GM23248 (cell line): ENCODE measurements around the gene NRP2. TPM values are rescaled to one million over a fixed set of nuclear protein-coding genes. Genes with fewer than 3 reads are reported as not detected.

Experiments used
- DNase-seq: peaks from one replicate; pipeline ENCODE4 v3.0.0-alpha.2; 2015
- H2AFZ ChIP-seq: fragments of 200-600 bp; sonication (generic); 2 replicates; pipeline ENCODE4 v1.6.1; 2016; ENCODE audit warnings: antibody characterized with exemption
- H3F3A ChIP-seq: fragments of 200-600 bp; sonication (generic); 2 replicates; pipeline ENCODE4 v1.6.1; 2016; ENCODE audit warnings: mild to moderate bottlenecking, antibody characterized with exemption, mixed run types; ENCODE audit not compliant: insufficient read depth
- H3K27ac ChIP-seq: fragments of 200-600 bp; sonication (generic); 2 replicates; pipeline ENCODE4 v1.5.1; 2016; ENCODE audit warnings: mild to moderate bottlenecking
- H3K27me3 ChIP-seq: fragments of 200-600 bp; sonication (generic); replicated peaks from 2 replicates; pipeline ENCODE4 v1.6.1; 2016; ENCODE audit warnings: mild to moderate bottlenecking; ENCODE audit not compliant: insufficient read depth
- H3K36me3 ChIP-seq: fragments of 200-600 bp; sonication (generic); 2 replicates; pipeline ENCODE4 v1.6.1; 2016; ENCODE audit warnings: low read depth, mild to moderate bottlenecking
- H3K4me1 ChIP-seq: fragments of 200-600 bp; sonication (generic); 2 replicates; pipeline ENCODE4 v1.6.1; 2016; ENCODE audit warnings: mild to moderate bottlenecking; ENCODE audit not compliant: insufficient read depth
- H3K4me2 ChIP-seq: fragments of 200-600 bp; sonication (generic); one replicate; pipeline ENCODE4 v1.6.1; 2016; ENCODE audit warnings: mild to moderate bottlenecking; ENCODE audit not compliant: unreplicated experiment
- H3K4me3 ChIP-seq: fragments of 200-600 bp; sonication (generic); 2 replicates; pipeline ENCODE4 v1.5.1; 2016; ENCODE audit warnings: mild to moderate bottlenecking
- H3K79me2 ChIP-seq: fragments of 200-600 bp; sonication (generic); 2 replicates; pipeline ENCODE4 v1.6.1; 2016; ENCODE audit warnings: mild to moderate bottlenecking; ENCODE audit not compliant: insufficient read depth
- H3K9ac ChIP-seq: fragments of 200-600 bp; sonication (generic); 2 replicates; pipeline ENCODE4 v1.6.1; 2016; ENCODE audit warnings: mild to moderate bottlenecking
- H3K9me2 ChIP-seq: fragments of 200-600 bp; sonication (generic); 2 replicates; pipeline ENCODE4 v1.6.1; 2016; ENCODE audit warnings: mixed run types, mild to moderate bottlenecking, moderate library complexity; ENCODE audit not compliant: insufficient read depth
- H3K9me3 ChIP-seq: fragments of 200-600 bp; sonication (generic); one replicate; pipeline ENCODE4 v1.6.1; 2017; ENCODE audit warnings: low read depth
- H4K20me1 ChIP-seq: fragments of 200-600 bp; sonication (generic); 2 replicates; pipeline ENCODE4 v1.6.0; 2016; ENCODE audit not compliant: insufficient read depth
- EZH2 ChIP-seq: fragments of 200-600 bp; sonication (generic); IDR thresholded peaks from 2 replicates; pipeline ENCODE4 v1.6.1; 2018; ENCODE audit warnings: antibody characterized with exemption, mild to moderate bottlenecking; ENCODE audit not compliant: insufficient read depth, poor library complexity, severe bottlenecking
- EZH2phosphoT487 ChIP-seq: fragments of 200-600 bp; sonication (generic); IDR thresholded peaks from 2 replicates; pipeline ENCODE4 v1.6.1; 2018; ENCODE audit warnings: antibody characterized with exemption, moderate library complexity, mild to moderate bottlenecking, low read depth; ENCODE audit not compliant: insufficient read depth
- WGBS, 2 experiments: methylation state at CpG; one replicate each; pipeline ENCODE4 v1.1.6; 2015 to 2017; ENCODE audit warnings: low lambda C conversion rate in 2 of 2, low coverage in 1 of 2; ENCODE audit errors: missing lambda C conversion rate in 2 of 2; 5-methylcytosine and 5-hydroxymethylcytosine counted together
- in situ Hi-C: fragments of 300-500 bp; cut with MboI; formaldehyde crosslinking; loops from 2 replicates; pipeline ENCODE4 v1.15.0; 2020
- polyA plus RNA-seq: library from polyadenylated mRNA; unstranded; fragments of >200 nt; fragmentation: Nextera tagmentation; extraction: Ambion mirVana; gene quantifications from 2 replicates; pipeline ENCODE4 v1.2.1, GENCODE V29; 2016
- total RNA-seq: library from RNA; depleted of rRNA; stranded (reverse); fragments of >200 nt; shearing (Covaris generic); gene quantifications from 2 replicates; pipeline ENCODE4 v1.2.3, GENCODE V29; 2014

Gene NRP2
- total and polyA plus RNA-seq, 2 experiments from 2014 or later: 6.9 to 9.0 TPM

GRCh38 chr2:205780645-205781044, 98.3 kb downstream of the NRP2 start:
- Histone ChIP-seq H2AFZ (no peak overlapping the region), H3K9ac (no peak overlapping the region), H3K4me3 (no peak overlapping the region), H3K9me3 (no peaks in the 10 kb centered on the region), H3K27me3 (no peaks in the 10 kb centered on the region), H3K79me2 (no peaks in the 10 kb centered on the region), H3F3A (no peaks in the 10 kb centered on the region), H3K27ac (no peak overlapping the region), H3K4me1 (0 out of 2 replicates have a peak, but pooled peaks cover 5% of the 10 kb centered on the region), H4K20me1 (no peaks in the 10 kb centered on the region), H3K36me3 (no peaks in the 10 kb centered on the region), H3K9me2 (no peaks in the 10 kb centered on the region), H3K4me2 (no peak overlapping the region)
- WGBS, 2 experiments: 74 to 90% methylated on average over 2 of the region's 2 CpGs
- in situ Hi-C loops: no loop called here
- TF ChIP-seq EZH2phosphoT487 (no peak), EZH2 (no peak)
- no peak for DNase-seq

- Histone ChIP-seq H3F3A (no peaks in the 10 kb centered on the region), H3K36me3 (no peaks in the 10 kb centered on the region), H3K9me2 (no peaks in the 10 kb centered on the region), H3K9me3 (no peaks in the 10 kb centered on the region), H3K4me3 (no peak overlapping the region), H3K27me3 (no peaks in the 10 kb centered on the region), H3K79me2 (no peaks in the 10 kb centered on the region), H2AFZ (no peak overlapping the region), H3K27ac (no peak overlapping the region), H3K9ac (no peak overlapping the region), H4K20me1 (no peaks in the 10 kb centered on the region), H3K4me1 (0 out of 2 replicates have a peak, but pooled peaks cover 8% of the 10 kb centered on the region), H3K4me2 (no peak overlapping the region)
- no peak for DNase-seq
- TF ChIP-seq EZH2phosphoT487: no peak
- TF ChIP-seq EZH2: no peak
- 82 to 91% methylated on average over 5 of the region's 5 CpGs for WGBS, 2 experiments
- in situ Hi-C loops: no loop called here
Measured at GRCh38 chr2:205781244-205781931, 99.1 kb downstream of the NRP2 start.

- in situ Hi-C loops: no loop called here
- H3K9ac ChIP-seq: no peak overlapping the region
Measured at GRCh38 chr2:205782941-205783340, 100.6 kb downstream of the NRP2 start.

GRCh38 chr2:205783872-205784499, 101.7 kb downstream of the NRP2 start:
- H3K9me3 ChIP-seq: no peaks in the 10 kb centered on the region
- no peak overlapping the region for H2AFZ ChIP-seq
- no peak overlapping the region for H3K27ac ChIP-seq
- H4K20me1 ChIP-seq: no peaks in the 10 kb centered on the region
- WGBS, 2 experiments: 85 to 87% methylated on average over 5 of the region's 5 CpGs
- H3K4me3 ChIP-seq: no peak overlapping the region
- no peaks in the 10 kb centered on the region for H3K9me2 ChIP-seq
- no peaks in the 10 kb centered on the region for H3K27me3 ChIP-seq
- in situ Hi-C loops: no loop called here
- no peaks in the 10 kb centered on the region for H3F3A ChIP-seq
- 0 out of 2 replicates have a peak, but pooled peaks cover 8% of the 10 kb centered on the region for H3K4me1 ChIP-seq
- H3K4me2 ChIP-seq: no peak overlapping the region
- H3K9ac ChIP-seq: no peak overlapping the region
- no peaks in the 10 kb centered on the region for H3K79me2 ChIP-seq
- H3K36me3 ChIP-seq: no peaks in the 10 kb centered on the region
- no peak for DNase-seq
- TF ChIP-seq EZH2phosphoT487: no peak
- TF ChIP-seq EZH2: no peak

More at GRCh38 chr2:205782941-205783340, 100.6 kb downstream of the NRP2 start:
- WGBS, 2 experiments: 84 to 85% methylated on average over 4 of the region's 4 CpGs
- no peak for DNase-seq
- no peak for TF ChIP-seq EZH2
- H3K4me3 ChIP-seq: no peak overlapping the region
- no peak overlapping the region for H2AFZ ChIP-seq
- 0 out of 2 replicates have a peak, but pooled peaks cover 8% of the 10 kb centered on the region for H3K4me1 ChIP-seq
- no peaks in the 10 kb centered on the region for H3K9me2 ChIP-seq
- no peaks in the 10 kb centered on the region for H3K9me3 ChIP-seq
- no peak overlapping the region for H3K27ac ChIP-seq
- H3K36me3 ChIP-seq: no peaks in the 10 kb centered on the region
- no peaks in the 10 kb centered on the region for H3K27me3 ChIP-seq
- H3K79me2 ChIP-seq: no peaks in the 10 kb centered on the region
- no peaks in the 10 kb centered on the region for H4K20me1 ChIP-seq
- no peaks in the 10 kb centered on the region for H3F3A ChIP-seq
- no peak overlapping the region for H3K4me2 ChIP-seq
